Breast epithelium (tissue), 4 donors: ENCODE data around the gene EWSR1. TPM values are rescaled to one million over a fixed set of nuclear protein-coding genes. Genes with fewer than 3 reads are reported as not detected.

Experiments used
- DNase-seq, 2 donors: peaks; one replicate each; pipeline ENCODE4 v3.0.0-alpha.2; 2019; ENCODE audit warnings: low spot score in 2 of 2
- H3K27ac ChIP-seq, 2 donors: fragments of 200-600 bp; sonication (generic) in 1 of 2; one replicate each; pipeline ENCODE4 v1.5.1; 2016 to 2019; ENCODE audit warnings: mild to moderate bottlenecking in 1 of 2
- H3K27me3 ChIP-seq, 2 donors: fragments of 200-600 bp; sonication (generic) in 1 of 2; one replicate each; pipeline versions ENCODE4 v1.5.1 to v1.6.0; 2017 to 2019; ENCODE audit warnings: control low read depth in 1 of 2, mild to moderate bottlenecking in 1 of 2
- H3K36me3 ChIP-seq: fragments of 200-600 bp; one replicate; pipeline ENCODE4 v1.5.1; 2019
- H3K4me1 ChIP-seq, 2 donors: fragments of 200-600 bp; sonication (generic); one replicate each; pipeline ENCODE4 v1.5.1; 2016 to 2019; ENCODE audit warnings: control low read depth in 1 of 2
- H3K4me3 ChIP-seq, 3 donors: fragments of 200-600 bp; sonication (generic); 1 replicate in 2 of 3; 2 replicates in 1 of 3; pipeline ENCODE4 v1.5.1; 2016 to 2019; ENCODE audit warnings: mild to moderate bottlenecking in 3 of 3, moderate library complexity in 2 of 3
- H3K9me3 ChIP-seq, 2 donors: fragments of 200-600 bp; sonication (generic) in 1 of 2; one replicate each; pipeline ENCODE4 v1.5.1; 2016 to 2019; ENCODE audit warnings: control low read depth in 1 of 2
- CTCF ChIP-seq, 3 donors: fragments of 450-650 bp; IDR thresholded peaks; one replicate each; pipeline ENCODE4 v1.5.1; 2016 to 2017; ENCODE audit warnings: antibody characterized with exemption in 3 of 3, mild to moderate bottlenecking in 3 of 3, moderate library complexity in 3 of 3
- POLR2A ChIP-seq: fragments of 450-650 bp; IDR thresholded peaks from one replicate; pipeline ENCODE4 v1.6.1; 2016; ENCODE audit warnings: antibody characterized with exemption, mild to moderate bottlenecking, moderate library complexity
- POLR2AphosphoS5 ChIP-seq, 3 donors: sonication (generic); formaldehyde crosslinking; IDR thresholded peaks; one replicate each; pipeline ENCODE4 v1.6.1; 2017; ENCODE audit warnings: antibody characterized with exemption in 3 of 3
- intact Hi-C: fragments of 100-400 bp; cut with DNase I; formaldehyde crosslinking; loops from one replicate; pipeline ENCODE4 v1.15.1; 2023; ENCODE audit warnings: low total_unique reads
- total RNA-seq, 3 donors: library from RNA; depleted of rRNA; stranded (reverse); fragments of >200 nt; gene quantifications; one replicate each; pipeline ENCODE4 v1.1.0, GENCODE V29; 2016

The EWSR1 gene
- total RNA-seq, 3 donors from 2014 or later: 165 to 224 (median 220) TPM

GRCh38 chr22:29253561-29254285 is 14.3 kb upstream of the EWSR1 start:
- Histone ChIP-seq H3K27ac (no peak overlapping the region), H3K9me3 (no peaks in the 10 kb centered on the region), H3K36me3 (no peaks in the 10 kb centered on the region), H3K27me3 (no peaks in the 10 kb centered on the region), H3K4me3 (no peak overlapping the region), H3K4me1 (no peaks in the 10 kb centered on the region)
- TF ChIP-seq CTCF (IDR thresholded peaks at IDR 0.05): no peak
- TF ChIP-seq POLR2A: no peak
- TF ChIP-seq POLR2AphosphoS5 (IDR thresholded peaks at IDR 0.05): no peak
- no peak for DNase-seq
- intact Hi-C loops: no loop called here

DNA sequence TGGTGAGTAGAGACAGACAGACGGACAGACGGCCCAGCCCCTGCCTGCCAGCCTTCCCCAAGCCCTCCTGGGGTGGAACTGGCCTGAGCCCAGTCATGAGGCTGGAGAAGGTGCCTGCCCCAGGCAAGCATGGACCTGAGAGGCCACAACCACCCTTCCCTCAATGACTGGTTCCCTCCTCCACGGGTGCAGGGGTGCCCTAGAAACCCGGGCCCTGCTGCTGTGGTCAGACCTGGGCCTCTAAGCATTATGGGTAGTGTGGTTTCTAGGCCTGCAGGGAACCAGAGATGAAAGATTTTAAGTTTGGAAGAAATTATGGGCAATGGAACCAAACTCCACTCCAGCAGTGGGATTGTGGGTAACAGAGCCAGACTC is 13.8 kb upstream of the EWSR1 start:
- no peak overlapping the region for H3K27ac ChIP-seq
- H3K9me3 ChIP-seq: no peaks in the 10 kb centered on the region
- TF ChIP-seq CTCF (IDR thresholded peaks at IDR 0.05) (no peak), POLR2AphosphoS5 (IDR thresholded peaks at IDR 0.05) (no peak), POLR2A (no peak)
- intact Hi-C loops: no loop called here
- H3K4me1 ChIP-seq: no peaks in the 10 kb centered on the region
- no peak overlapping the region for H3K4me3 ChIP-seq
- no peak for DNase-seq
- no peaks in the 10 kb centered on the region for H3K36me3 ChIP-seq
- no peaks in the 10 kb centered on the region for H3K27me3 ChIP-seq

GRCh38 chr22:29255064-29255621 is 12.9 kb upstream of the EWSR1 start:
- no peaks in the 10 kb centered on the region for H3K36me3 ChIP-seq
- H3K27me3 ChIP-seq: no peaks in the 10 kb centered on the region
- H3K9me3 ChIP-seq: no peaks in the 10 kb centered on the region
- H3K4me3 ChIP-seq: no peak overlapping the region
- DNase-seq: no peak
- H3K4me1 ChIP-seq: no peaks in the 10 kb centered on the region
- H3K27ac ChIP-seq: no peak overlapping the region
- intact Hi-C loops: no loop called here
- no peak for TF ChIP-seq POLR2AphosphoS5 (IDR thresholded peaks at IDR 0.05)

DNA sequence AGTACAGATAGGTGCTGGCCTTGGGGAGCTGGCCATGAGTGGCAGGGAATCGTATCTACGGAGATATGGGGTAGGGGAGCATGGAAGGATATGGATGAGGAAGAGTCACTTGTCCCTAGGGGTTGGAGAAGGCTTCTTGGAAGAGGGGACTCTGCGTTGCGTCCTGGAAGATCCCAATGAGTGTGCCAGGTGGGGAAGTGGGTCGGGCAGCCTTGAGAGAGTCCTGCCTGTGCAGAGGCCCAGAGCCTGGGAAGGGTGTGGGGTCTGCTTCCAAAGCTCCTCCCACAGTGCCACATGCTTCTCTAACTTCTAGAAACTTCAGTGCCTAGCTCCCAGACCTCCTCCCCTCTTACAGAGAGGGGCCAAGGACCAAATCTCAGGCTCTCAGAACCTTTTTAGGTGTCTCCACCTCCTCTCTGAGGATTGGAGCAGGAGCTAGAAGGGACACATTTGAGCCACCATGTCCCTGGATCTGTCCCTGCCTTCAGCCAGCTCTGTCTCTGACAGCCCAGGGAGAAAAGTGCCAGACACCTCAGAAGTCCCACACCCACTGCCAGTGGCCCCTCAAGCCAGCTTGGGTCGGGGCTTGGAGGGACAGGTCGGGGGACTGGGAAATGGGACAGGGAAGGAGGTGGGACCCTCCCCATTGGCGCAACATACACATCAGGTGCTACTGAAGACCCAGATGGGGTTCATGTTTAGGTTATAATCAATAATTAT is 11.3 kb upstream of the EWSR1 start:
- no peak overlapping the region for H3K4me3 ChIP-seq

DNA sequence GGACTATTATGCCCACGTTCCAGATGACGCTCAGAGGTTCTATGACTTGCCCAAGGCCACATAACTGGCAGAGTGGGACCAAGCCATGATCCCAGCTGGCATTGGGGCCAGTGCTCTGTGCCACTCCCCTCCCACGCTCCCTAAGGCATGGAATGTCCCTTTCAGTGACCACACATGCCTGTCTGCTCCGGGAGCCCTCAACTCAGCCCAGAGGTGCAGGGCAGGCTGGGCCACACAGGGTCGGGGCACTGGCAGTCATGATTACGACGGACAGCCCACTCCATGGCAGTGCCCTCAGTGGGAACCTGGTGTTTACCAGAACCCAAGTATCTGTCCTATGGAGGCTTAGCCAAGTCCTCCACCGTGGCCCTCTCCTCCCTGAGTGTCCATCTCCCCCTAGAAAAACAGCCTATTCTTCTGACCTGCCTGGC is 10.3 kb upstream of the EWSR1 start:
- no peak for DNase-seq
- H3K27ac ChIP-seq: no peak overlapping the region
- intact Hi-C loops: no loop called here
- no peak for TF ChIP-seq CTCF (IDR thresholded peaks at IDR 0.05)
- no peak for TF ChIP-seq POLR2A
- no peak for TF ChIP-seq POLR2AphosphoS5 (IDR thresholded peaks at IDR 0.05)
- H3K36me3 ChIP-seq: no peaks in the 10 kb centered on the region
- H3K27me3 ChIP-seq: no peaks in the 10 kb centered on the region
- no peaks in the 10 kb centered on the region for H3K4me1 ChIP-seq
- H3K4me3 ChIP-seq: no peak overlapping the region
- H3K9me3 ChIP-seq: no peaks in the 10 kb centered on the region

More for the DNA sequence above, 11.3 kb upstream of the EWSR1 start:
- H3K9me3 ChIP-seq: no peaks in the 10 kb centered on the region
- no peak for DNase-seq
- intact Hi-C loops: no loop called here
- TF ChIP-seq CTCF (IDR thresholded peaks at IDR 0.05): no peak
- no peak for TF ChIP-seq POLR2AphosphoS5 (IDR thresholded peaks at IDR 0.05)
- no peak for TF ChIP-seq POLR2A
- H3K4me1 ChIP-seq: no peaks in the 10 kb centered on the region
- no peak overlapping the region for H3K27ac ChIP-seq
- H3K36me3 ChIP-seq: no peaks in the 10 kb centered on the region
- H3K27me3 ChIP-seq: no peaks in the 10 kb centered on the region
